ENCODE measurements around the gene XPC.
"Not testable (repeated sequence)": the region's sequence is repeated elsewhere in the genome, so short reads cannot be mapped to it uniquely, and the experiment has no call there.

Gene XPC

GRCh38 chr3:14117468-14118399 lies 60.7 kb downstream of the XPC start:
- DNase-seq, result no peak

- no peak for DNase-seq
These were observed 64.3 kb downstream of the XPC start for GRCh38 chr3:14113965-14114635.

- no peak for DNase-seq
These were observed 67.7 kb downstream of the XPC start for GRCh38 chr3:14110699-14111098.

GRCh38 chr3:14109821-14110220 lies 68.6 kb downstream of the XPC start:
- DNase-seq, result not testable (repeated sequence)

- no peak for DNase-seq
These were observed 80.6 kb downstream of the XPC start for GRCh38 chr3:14097616-14098391.

- DNase-seq, result no peak
These were observed 81.7 kb downstream of the XPC start for GRCh38 chr3:14096742-14097141.
